Measurements from ENCODE around the gene FRAS1. TPM values are rescaled to one million over a fixed set of nuclear protein-coding genes. Genes with fewer than 3 reads are reported as not detected.
"Not testable (repeated sequence)": the region's sequence is repeated elsewhere in the genome, so short reads cannot be mapped to it uniquely, and the experiment has no call there.

Gene FRAS1
- total RNA-seq, 1 experiment from 2014 or later: 82.0 TPM

DNA sequence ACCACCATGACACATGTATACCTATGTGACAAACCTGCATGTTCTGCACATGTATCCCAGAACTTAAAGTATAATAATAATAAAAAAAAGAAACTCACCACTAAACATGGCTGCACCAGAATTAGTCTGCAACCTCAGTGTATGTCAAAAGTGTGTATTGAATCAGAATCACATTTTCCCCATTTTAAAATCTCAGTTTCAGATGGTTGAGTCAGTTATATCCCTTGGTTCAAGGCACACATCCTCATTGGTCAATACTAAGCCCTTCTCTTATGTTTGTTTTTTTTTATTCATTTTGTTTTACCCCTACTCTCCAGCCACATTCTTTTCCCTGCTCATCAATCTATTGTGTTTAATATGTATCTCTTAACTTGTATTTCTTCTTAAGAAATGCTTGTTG lies 436.6 kb downstream of the FRAS1 start (continued):
- TF ChIP-seq, protein P1, sequence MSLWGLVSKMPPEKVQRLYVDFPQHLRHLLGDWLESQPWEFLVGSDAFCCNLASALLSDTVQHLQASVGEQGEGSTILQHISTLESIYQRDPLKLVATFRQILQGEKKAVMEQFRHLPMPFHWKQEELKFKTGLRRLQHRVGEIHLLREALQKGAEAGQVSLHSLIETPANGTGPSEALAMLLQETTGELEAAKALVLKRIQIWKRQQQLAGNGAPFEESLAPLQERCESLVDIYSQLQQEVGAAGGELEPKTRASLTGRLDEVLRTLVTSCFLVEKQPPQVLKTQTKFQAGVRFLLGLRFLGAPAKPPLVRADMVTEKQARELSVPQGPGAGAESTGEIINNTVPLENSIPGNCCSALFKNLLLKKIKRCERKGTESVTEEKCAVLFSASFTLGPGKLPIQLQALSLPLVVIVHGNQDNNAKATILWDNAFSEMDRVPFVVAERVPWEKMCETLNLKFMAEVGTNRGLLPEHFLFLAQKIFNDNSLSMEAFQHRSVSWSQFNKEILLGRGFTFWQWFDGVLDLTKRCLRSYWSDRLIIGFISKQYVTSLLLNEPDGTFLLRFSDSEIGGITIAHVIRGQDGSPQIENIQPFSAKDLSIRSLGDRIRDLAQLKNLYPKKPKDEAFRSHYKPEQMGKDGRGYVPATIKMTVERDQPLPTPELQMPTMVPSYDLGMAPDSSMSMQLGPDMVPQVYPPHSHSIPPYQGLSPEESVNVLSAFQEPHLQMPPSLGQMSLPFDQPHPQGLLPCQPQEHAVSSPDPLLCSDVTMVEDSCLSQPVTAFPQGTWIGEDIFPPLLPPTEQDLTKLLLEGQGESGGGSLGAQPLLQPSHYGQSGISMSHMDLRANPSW (CRISPR knock-in tag; conservative IDR thresholded peaks at IDR 0.05; ENCODE audit: low read depth): no peak
- TF ChIP-seq NR3C1 (CRISPR knock-in tag; conservative IDR thresholded peaks at IDR 0.05; ENCODE audit: low read depth) (no peak), ZNF317 (CRISPR knock-in tag; IDR thresholded peaks at IDR 0.05; ENCODE audit: borderline replicate concordance, low read depth) (no peak), SP1 (CRISPR knock-in tag; conservative IDR thresholded peaks at IDR 0.05) (no peak), MXD4 (CRISPR knock-in tag; IDR thresholded peaks at IDR 0.05; ENCODE audit: borderline replicate concordance) (no peak), PRRX2 (CRISPR knock-in tag; IDR thresholded peaks at IDR 0.05) (no peak)
- TF ChIP-seq, protein P2, sequence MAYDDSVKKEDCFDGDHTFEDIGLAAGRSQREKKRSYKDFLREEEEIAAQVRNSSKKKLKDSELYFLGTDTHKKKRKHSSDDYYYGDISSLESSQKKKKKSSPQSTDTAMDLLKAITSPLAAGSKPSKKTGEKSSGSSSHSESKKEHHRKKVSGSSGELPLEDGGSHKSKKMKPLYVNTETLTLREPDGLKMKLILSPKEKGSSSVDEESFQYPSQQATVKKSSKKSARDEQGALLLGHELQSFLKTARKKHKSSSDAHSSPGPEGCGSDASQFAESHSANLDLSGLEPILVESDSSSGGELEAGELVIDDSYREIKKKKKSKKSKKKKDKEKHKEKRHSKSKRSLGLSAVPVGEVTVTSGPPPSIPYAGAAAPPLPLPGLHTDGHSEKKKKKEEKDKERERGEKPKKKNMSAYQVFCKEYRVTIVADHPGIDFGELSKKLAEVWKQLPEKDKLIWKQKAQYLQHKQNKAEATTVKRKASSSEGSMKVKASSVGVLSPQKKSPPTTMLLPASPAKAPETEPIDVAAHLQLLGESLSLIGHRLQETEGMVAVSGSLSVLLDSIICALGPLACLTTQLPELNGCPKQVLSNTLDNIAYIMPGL (CRISPR knock-in tag; IDR thresholded peaks at IDR 0.05): no peak
- TF ChIP-seq, protein P3, sequence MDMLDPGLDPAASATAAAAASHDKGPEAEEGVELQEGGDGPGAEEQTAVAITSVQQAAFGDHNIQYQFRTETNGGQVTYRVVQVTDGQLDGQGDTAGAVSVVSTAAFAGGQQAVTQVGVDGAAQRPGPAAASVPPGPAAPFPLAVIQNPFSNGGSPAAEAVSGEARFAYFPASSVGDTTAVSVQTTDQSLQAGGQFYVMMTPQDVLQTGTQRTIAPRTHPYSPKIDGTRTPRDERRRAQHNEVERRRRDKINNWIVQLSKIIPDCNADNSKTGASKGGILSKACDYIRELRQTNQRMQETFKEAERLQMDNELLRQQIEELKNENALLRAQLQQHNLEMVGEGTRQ (CRISPR knock-in tag; IDR thresholded peaks at IDR 0.05): no peak
- TF ChIP-seq, protein P4, sequence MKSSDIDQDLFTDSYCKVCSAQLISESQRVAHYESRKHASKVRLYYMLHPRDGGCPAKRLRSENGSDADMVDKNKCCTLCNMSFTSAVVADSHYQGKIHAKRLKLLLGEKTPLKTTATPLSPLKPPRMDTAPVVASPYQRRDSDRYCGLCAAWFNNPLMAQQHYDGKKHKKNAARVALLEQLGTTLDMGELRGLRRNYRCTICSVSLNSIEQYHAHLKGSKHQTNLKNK (CRISPR knock-in tag; IDR thresholded peaks at IDR 0.05): no peak

DNA sequence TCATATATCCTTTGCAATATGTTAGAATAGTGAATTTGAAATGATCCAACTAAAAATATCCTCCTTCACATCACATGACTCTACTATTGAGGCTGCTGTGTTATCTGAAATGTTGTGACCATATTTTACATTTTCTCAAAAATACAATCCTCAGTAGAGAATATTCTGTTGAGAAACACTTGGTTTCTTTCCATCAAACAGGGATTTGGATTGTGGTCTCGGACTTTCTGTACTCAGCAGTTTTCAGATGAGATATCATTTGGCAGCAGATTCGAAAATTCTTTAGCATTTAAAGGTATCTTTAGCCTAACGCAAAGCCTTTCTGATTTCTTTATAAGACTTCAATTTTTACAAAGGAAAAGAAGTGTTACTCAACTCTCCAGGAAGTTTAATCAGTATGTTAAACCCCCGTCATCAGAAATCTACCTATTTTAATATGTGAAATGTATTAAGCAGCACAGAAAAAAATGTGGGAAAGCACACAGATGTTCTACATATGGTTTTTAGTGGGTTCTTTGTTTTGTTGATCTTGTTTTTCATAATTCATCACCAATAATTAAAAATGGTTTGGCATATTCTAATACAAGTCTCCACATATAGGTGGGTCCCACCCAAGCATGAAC lies 439.0 kb downstream of the FRAS1 start:
- no peak for DNase-seq (ENCODE audit: low spot score)
- POLR2A ChIA-PET: no interaction called here
- Mint-ChIP-seq H3K9me3 (no peaks in the 10 kb centered on the region), H3K4me3 (no peak overlapping the region), H3K27ac (no peak overlapping the region), H3K4me1 (no peaks in the 10 kb centered on the region), H3K36me3 (peaks cover 33% of the 10 kb centered on the region), H3K27me3 (ENCODE audit: low read depth) (no peaks in the 10 kb centered on the region)
- CTCF ChIA-PET: no interaction called here
- TF ChIP-seq ESRRA (CRISPR knock-in tag; IDR thresholded peaks at IDR 0.05; ENCODE audit: borderline replicate concordance) (no peak), MXD4 (CRISPR knock-in tag; IDR thresholded peaks at IDR 0.05; ENCODE audit: borderline replicate concordance) (no peak), RELA (CRISPR knock-in tag; IDR thresholded peaks at IDR 0.05; ENCODE audit: borderline replicate concordance) (no peak), ZNF317 (CRISPR knock-in tag; IDR thresholded peaks at IDR 0.05; ENCODE audit: borderline replicate concordance, low read depth) (no peak), JAZF1 (CRISPR knock-in tag; IDR thresholded peaks at IDR 0.05) (no peak)
- TF ChIP-seq, protein P5, sequence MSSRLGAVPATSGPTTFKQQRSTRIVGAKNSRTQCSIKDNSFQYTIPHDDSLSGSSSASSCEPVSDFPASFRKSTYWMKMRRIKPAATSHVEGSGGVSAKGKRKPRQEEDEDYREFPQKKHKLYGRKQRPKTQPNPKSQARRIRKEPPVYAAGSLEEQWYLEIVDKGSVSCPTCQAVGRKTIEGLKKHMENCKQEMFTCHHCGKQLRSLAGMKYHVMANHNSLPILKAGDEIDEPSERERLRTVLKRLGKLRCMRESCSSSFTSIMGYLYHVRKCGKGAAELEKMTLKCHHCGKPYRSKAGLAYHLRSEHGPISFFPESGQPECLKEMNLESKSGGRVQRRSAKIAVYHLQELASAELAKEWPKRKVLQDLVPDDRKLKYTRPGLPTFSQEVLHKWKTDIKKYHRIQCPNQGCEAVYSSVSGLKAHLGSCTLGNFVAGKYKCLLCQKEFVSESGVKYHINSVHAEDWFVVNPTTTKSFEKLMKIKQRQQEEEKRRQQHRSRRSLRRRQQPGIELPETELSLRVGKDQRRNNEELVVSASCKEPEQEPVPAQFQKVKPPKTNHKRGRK (CRISPR knock-in tag; IDR thresholded peaks at IDR 0.05; ENCODE audit: borderline replicate concordance): no peak
- ATAC-seq: no peak

DNA sequence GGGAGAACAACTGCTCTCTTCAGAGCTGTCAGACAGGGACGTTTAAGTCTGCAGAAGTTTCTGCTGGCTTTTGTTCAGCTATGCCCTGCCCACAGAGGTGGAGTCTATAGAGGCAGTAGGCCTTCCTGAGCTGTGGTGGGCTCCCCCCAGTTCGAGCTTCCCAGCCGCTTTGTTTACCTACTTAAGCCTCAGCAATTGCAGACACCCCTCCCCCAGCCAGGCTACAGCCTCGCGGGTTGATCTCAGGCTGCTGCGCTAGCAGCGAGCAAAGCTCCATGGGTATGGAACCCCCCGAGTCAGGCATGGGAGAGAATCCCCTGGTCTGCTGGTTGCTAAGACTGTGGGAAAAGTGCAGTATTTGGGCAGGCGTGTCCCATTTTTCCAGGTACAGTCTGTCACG lies 449.1 kb downstream of the FRAS1 start:
- CTCF ChIA-PET; H3K4me3 Mint-ChIP-seq; H3K27ac Mint-ChIP-seq; H3K9me3 Mint-ChIP-seq; H3K27me3 Mint-ChIP-seq (ENCODE audit: low read depth); POLR2A ChIA-PET: not testable (repeated sequence)
- H3K36me3 Mint-ChIP-seq: peaks cover 60% of the 10 kb centered on the region
- DNase-seq (ENCODE audit: low spot score): peak; percentile 38
- peak; percentile 79 for ATAC-seq
- peak; percentile 51; the same call in 1 of the 2 replicates for TF ChIP-seq FOXK1 (CRISPR knock-in tag; IDR thresholded peaks at IDR 0.05)
- TF ChIP-seq, protein P6, sequence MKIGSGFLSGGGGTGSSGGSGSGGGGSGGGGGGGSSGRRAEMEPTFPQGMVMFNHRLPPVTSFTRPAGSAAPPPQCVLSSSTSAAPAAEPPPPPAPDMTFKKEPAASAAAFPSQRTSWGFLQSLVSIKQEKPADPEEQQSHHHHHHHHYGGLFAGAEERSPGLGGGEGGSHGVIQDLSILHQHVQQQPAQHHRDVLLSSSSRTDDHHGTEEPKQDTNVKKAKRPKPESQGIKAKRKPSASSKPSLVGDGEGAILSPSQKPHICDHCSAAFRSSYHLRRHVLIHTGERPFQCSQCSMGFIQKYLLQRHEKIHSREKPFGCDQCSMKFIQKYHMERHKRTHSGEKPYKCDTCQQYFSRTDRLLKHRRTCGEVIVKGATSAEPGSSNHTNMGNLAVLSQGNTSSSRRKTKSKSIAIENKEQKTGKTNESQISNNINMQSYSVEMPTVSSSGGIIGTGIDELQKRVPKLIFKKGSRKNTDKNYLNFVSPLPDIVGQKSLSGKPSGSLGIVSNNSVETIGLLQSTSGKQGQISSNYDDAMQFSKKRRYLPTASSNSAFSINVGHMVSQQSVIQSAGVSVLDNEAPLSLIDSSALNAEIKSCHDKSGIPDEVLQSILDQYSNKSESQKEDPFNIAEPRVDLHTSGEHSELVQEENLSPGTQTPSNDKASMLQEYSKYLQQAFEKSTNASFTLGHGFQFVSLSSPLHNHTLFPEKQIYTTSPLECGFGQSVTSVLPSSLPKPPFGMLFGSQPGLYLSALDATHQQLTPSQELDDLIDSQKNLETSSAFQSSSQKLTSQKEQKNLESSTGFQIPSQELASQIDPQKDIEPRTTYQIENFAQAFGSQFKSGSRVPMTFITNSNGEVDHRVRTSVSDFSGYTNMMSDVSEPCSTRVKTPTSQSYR (CRISPR knock-in tag; IDR thresholded peaks at IDR 0.05): 0 out of 2 replicates have a peak, but pooled peaks have one; percentile 23
- peaks cover 12% of the 10 kb centered on the region for H3K4me1 Mint-ChIP-seq

Data from WTC11 (cell line).